D721Med (cell line): ENCODE measurements around the gene PRR33.

Experiments
- DNase-seq: peaks from one replicate; pipeline ENCODE4 v3.0.0; 2011; ENCODE audit warnings: low spot score; ENCODE audit not compliant: insufficient read length
- FAIRE-seq: peaks from 2 replicates; lab custom pipeline; 2011; peaks lifted over from hg19 to GRCh38; lab: Jason Lieb, UNC
- TF ChIP-seq, protein P1 (sequence below): IDR thresholded peaks from 2 replicates; pipeline ENCODE4 v1.5.1; 2012; ENCODE audit warnings: mild to moderate bottlenecking, control low read depth; ENCODE audit not compliant: insufficient read depth; ENCODE audit errors: missing control alignments

PRR33 gene

DNA sequence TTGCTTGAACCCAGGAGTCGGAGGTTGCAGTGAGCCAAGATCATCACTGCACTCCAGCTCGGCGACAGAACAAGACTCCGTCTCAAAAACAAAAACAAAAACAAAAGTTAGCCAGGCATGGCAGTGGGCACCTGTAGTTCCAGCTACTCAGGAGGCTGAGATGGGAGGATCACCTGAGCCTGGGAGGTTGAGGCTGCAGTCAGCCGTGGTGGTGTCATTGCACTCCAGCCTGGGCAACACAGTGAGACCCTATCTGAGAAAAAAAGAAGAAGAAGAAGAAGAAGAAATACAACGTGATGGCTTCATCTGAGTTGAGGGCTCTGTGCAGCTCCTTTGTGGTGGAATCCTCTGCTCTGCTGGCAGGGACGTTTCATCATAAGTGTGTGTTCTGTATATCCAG, 17.8 kb upstream of the PRR33 start:
- TF ChIP-seq, protein P1, sequence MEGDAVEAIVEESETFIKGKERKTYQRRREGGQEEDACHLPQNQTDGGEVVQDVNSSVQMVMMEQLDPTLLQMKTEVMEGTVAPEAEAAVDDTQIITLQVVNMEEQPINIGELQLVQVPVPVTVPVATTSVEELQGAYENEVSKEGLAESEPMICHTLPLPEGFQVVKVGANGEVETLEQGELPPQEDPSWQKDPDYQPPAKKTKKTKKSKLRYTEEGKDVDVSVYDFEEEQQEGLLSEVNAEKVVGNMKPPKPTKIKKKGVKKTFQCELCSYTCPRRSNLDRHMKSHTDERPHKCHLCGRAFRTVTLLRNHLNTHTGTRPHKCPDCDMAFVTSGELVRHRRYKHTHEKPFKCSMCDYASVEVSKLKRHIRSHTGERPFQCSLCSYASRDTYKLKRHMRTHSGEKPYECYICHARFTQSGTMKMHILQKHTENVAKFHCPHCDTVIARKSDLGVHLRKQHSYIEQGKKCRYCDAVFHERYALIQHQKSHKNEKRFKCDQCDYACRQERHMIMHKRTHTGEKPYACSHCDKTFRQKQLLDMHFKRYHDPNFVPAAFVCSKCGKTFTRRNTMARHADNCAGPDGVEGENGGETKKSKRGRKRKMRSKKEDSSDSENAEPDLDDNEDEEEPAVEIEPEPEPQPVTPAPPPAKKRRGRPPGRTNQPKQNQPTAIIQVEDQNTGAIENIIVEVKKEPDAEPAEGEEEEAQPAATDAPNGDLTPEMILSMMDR = no peak
- DNase-seq (no peak), FAIRE-seq (no peak)

DNA sequence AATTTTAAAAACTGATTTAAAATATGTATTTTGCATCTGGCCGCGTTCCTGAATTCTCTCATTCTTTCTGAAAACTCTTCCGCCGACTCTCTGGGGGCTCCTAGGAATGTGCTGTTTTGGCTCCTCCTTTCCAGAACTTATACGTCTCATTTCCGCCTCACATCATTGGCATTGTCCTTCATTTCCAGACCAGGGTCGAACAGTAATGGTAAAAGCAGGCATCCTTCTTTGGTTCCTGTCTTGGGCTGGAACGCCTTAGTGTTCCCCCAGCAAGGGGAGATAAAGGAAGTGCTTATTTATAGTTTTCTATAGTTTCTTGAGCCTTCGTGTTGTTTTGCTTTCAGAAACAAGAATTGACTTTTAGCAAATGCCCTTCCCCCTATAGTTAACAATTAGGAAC, 16.9 kb upstream of the PRR33 start:
- DNase-seq (no peak), FAIRE-seq (no peak)
- TF ChIP-seq, protein P1 = no peak

DNA sequence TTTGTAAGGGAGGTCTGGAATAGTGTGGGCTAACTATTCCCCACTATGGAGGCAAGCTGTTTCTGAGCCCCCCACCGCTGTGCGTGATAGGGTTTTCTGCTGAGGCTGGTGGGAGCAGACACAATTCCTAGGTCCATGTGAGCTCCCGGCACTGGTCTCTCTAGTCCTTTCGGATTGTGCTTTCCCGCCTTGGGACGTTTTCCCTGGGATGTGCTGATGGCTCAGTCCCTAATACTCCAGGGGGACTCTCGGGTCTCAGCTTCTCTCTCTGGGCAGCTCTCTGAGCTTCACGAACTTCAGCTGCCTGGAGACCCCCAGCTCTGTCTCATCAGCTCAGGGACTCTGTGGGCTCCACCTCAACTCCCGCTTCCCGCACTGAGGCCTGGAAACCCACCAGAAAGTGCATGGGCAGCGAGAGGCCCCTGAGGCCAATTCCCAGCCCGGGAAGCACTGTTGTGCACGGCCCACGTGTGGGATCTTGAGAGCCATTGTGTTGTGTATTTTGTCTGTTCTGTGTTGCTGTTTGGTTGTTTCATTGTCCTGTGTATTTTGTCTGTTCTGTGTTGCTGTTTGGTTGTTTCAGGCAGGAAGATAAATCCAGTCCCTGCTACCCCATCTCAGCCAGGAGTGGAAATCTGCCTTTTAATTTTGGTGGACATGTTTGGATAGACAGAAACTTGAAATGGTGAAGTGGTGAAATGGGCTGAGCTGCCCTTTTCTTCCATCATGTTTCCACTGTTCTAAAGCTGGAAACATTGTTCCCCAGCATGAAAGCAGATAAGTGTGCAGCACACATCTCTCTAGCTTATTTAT, 15.1 kb upstream of the PRR33 start:
- DNase-seq (no peak), FAIRE-seq (no peak)
- TF ChIP-seq, protein P1 = no peak

DNA sequence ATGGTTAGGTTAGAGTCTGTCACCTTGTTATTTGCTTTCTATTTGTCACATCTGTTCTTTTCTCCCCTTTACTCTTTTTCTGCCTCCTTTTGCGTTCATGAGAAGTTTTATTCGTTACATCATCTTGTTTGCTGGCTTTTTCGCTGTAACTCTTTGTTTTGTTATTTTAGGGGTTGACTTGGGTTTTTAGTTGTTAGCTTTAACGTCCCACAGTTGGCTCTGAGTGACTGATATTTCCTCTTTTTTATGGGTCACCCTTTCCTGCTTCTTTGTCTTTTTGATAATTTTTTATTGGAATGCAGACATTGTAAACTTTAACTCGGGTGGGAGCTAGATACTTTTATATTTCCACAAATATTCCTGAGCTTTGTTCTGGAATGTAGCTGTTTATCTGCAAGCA, 14.5 kb upstream of the PRR33 start:
- DNase-seq (no peak), FAIRE-seq (no peak)
- TF ChIP-seq, protein P1 = no peak

DNA sequence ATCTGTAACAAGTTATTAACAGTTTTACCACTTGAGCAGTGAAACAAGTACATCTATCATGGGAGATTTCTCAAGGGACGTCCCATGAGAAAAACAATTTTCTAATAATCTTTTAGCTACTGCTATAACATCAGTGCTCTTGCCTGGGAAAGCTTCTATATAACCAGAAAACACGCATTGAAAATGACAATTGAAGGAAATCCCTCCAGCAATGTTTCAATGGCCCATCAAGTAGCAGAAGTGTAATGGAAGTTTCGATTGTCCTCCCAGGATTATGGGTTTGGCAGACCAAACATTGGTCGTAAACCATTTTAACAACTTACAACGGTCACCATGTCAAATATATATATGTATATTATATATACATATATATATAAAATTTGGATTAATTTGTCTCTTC, 8.0 kb upstream of the PRR33 start:
- TF ChIP-seq, protein P1 = no peak

DNA sequence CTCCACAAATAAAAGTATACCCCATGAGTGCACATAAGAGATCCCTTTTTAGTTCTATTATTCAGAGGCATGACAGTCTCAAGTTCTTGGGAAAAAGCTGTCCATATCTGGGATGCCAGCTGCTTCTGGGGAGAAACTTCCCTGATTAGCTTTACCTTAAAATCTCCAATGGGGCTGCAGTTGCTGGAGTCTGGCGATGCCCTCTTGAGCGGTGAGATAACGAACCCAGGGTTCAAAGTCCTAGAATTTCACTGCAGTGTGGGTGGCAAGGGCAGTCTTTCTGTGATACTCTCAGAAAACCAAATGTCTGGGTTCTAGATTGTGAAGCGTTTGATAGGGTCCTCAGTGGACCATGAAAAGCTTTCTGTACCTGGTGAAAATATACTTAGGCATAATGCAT, 7.4 kb upstream of the PRR33 start:
- TF ChIP-seq, protein P1 = no peak
- FAIRE-seq (no peak), DNase-seq (no peak)

More for the DNA sequence above, 8.0 kb upstream of the PRR33 start:
- DNase-seq (no peak), FAIRE-seq (no peak)

DNA sequence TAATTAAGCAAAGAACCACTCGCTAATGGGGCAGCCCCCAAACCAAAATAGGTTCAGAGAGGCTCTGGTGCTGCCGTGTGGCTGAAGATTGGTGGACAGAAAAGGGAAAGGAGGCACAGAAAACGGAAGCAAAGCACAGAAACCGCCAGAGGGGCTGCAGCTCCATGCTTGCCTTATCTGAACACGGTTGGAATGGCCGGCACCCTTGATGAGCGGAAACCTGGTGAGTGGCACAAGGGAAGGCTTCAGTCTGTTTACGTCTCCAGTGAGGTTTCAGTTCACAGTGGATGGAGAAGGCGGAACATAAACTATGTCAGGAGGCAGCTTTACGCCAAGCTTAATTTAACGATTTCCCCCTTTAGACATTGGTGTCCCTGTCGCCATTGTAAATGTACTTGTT, 5.2 kb upstream of the PRR33 start:
- DNase-seq (no peak), FAIRE-seq (no peak)
- TF ChIP-seq, protein P1 = no peak
